Activated naive CD8-positive, alpha-beta T cell treated with anti-CD3 and anti-CD28 coated beads for 36 hours (primary cell): ENCODE data around the gene PIK3CD. TPM values are rescaled to one million over a fixed set of nuclear protein-coding genes. Genes with fewer than 3 reads are reported as not detected.
"Not testable (repeated sequence)": the region's sequence is repeated elsewhere in the genome, so short reads cannot be mapped to it uniquely, and the experiment has no call there.

Experiments
- DNase-seq: peaks from one replicate; pipeline ENCODE4 v3.0.0; 2021
- H3K27ac Mint-ChIP-seq: one replicate; pipeline ENCODE4 v1.8.0; 2022; ENCODE audit warnings: mild to moderate bottlenecking, moderate library complexity, mixed read lengths
- H3K27me3 Mint-ChIP-seq: one replicate; pipeline ENCODE4 v1.8.0; 2022; ENCODE audit warnings: mild to moderate bottlenecking, mixed read lengths
- H3K36me3 Mint-ChIP-seq: one replicate; pipeline ENCODE4 v1.8.0; 2021; ENCODE audit warnings: mild to moderate bottlenecking, mixed read lengths
- H3K4me1 Mint-ChIP-seq: one replicate; pipeline ENCODE4 v1.8.0; 2021; ENCODE audit warnings: mixed read lengths
- H3K4me3 Mint-ChIP-seq: one replicate; pipeline ENCODE4 v1.8.0; 2022; ENCODE audit warnings: mild to moderate bottlenecking, moderate library complexity, mixed read lengths
- H3K9me3 Mint-ChIP-seq: one replicate; pipeline ENCODE4 v1.8.0; 2022; ENCODE audit warnings: mixed read lengths
- total RNA-seq, 2 experiments: library from RNA; stranded (reverse); gene quantifications; one replicate each; pipeline ENCODE4 v1.2.3, GENCODE V29; 2021

PIK3CD gene
- total RNA-seq, 2 experiments from 2014 or later, result 131 to 134 TPM

- H3K36me3 Mint-ChIP-seq, result peaks cover 40% of the 10 kb centered on the region
- H3K4me1 Mint-ChIP-seq, result peaks cover 20% of the 10 kb centered on the region
- no peak for DNase-seq
- no peak overlapping the region for H3K4me3 Mint-ChIP-seq
- H3K27me3 Mint-ChIP-seq, result no peaks in the 10 kb centered on the region
- no peak overlapping the region for H3K27ac Mint-ChIP-seq
- H3K9me3 Mint-ChIP-seq, result no peaks in the 10 kb centered on the region
Measured at GRCh38 chr1:9736241-9736640, 84.7 kb downstream of the PIK3CD start.

DNA sequence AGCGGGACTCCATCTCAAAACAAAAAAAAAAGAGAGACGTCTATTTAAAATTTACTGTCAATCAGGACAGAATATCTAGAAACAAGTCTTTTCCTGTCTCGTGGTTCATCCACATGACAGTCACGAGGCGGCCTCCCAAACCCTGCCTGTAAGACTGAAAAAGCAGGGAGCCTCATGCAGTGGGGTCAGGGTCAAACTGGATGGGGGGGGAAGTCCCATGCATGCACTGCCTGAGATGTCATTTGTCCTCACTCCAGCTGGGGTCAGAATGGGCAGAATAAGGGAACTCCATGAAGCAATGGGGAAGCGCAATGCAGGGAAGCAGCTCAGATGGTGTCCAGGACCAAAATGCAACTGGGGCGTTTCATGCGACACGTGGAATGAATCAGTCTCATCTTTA lies 85.5 kb downstream of the PIK3CD start:
- peak overlapping the region; percentile 8 for H3K27ac Mint-ChIP-seq
- DNase-seq, result no peak
- no peaks in the 10 kb centered on the region for H3K9me3 Mint-ChIP-seq
- peaks cover 34% of the 10 kb centered on the region for H3K36me3 Mint-ChIP-seq
- H3K4me1 Mint-ChIP-seq, result peaks cover 15% of the 10 kb centered on the region
- H3K27me3 Mint-ChIP-seq, result no peaks in the 10 kb centered on the region
- no peak overlapping the region for H3K4me3 Mint-ChIP-seq

DNA sequence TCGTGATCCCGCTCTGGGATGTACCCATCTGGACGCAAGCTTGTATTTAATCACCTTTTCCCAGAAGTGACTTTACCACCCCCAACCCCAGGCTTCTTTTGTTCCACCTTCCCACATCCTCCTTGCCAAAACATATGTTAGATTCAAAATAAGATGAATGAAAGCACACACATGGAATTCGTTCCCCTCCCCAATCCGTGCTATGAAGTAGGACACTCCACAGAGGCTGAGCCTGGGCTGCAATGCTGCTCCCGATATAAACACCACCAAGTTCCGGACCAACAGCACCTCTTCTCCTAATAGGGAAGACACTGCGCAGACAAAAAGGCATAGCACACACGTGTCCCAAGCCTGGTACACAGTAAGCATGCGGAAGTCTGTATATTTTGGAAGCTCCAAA lies 86.1 kb downstream of the PIK3CD start:
- no peaks in the 10 kb centered on the region for H3K9me3 Mint-ChIP-seq
- H3K27ac Mint-ChIP-seq, result no peak overlapping the region
- peaks cover 30% of the 10 kb centered on the region for H3K36me3 Mint-ChIP-seq

GRCh38 chr1:9744106-9744799 lies 92.7 kb downstream of the PIK3CD start:
- Mint-ChIP-seq H3K4me1 (no peaks in the 10 kb centered on the region), H3K27ac (no peak overlapping the region), H3K36me3 (peaks cover 23% of the 10 kb centered on the region), H3K4me3 (no peak overlapping the region), H3K27me3 (no peaks in the 10 kb centered on the region), H3K9me3 (no peaks in the 10 kb centered on the region)
- DNase-seq, result no peak

More for the DNA sequence above, 86.1 kb downstream of the PIK3CD start:
- no peaks in the 10 kb centered on the region for H3K27me3 Mint-ChIP-seq
- no peak overlapping the region for H3K4me3 Mint-ChIP-seq
- DNase-seq, result no peak
- H3K4me1 Mint-ChIP-seq, result peaks cover 9% of the 10 kb centered on the region

DNA sequence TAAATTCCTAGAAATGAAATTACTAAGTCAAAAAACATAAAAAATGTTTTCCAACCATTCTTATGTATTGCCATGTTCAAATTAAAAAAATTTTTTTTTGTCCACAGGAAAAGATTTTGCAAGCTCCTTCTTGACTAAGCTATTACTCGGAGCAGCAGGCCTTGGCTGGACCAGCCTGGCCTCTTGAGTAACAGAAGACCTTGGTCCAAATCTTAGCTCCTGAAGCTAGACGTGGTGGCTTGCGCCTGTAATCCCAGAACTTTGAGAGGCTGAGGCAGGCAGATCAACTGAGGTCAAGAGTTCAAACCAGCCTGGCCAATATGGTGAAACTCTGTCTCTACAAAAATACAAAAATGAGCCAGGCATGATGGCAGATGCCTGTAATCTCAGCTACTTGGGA lies 94.7 kb downstream of the PIK3CD start:
- H3K27me3 Mint-ChIP-seq, result no peaks in the 10 kb centered on the region
- peaks cover 16% of the 10 kb centered on the region for H3K36me3 Mint-ChIP-seq
- H3K4me3 Mint-ChIP-seq, result no peak overlapping the region
- DNase-seq, result no peak
- H3K9me3 Mint-ChIP-seq, result no peaks in the 10 kb centered on the region
- no peak overlapping the region for H3K27ac Mint-ChIP-seq
- H3K4me1 Mint-ChIP-seq, result no peaks in the 10 kb centered on the region

DNA sequence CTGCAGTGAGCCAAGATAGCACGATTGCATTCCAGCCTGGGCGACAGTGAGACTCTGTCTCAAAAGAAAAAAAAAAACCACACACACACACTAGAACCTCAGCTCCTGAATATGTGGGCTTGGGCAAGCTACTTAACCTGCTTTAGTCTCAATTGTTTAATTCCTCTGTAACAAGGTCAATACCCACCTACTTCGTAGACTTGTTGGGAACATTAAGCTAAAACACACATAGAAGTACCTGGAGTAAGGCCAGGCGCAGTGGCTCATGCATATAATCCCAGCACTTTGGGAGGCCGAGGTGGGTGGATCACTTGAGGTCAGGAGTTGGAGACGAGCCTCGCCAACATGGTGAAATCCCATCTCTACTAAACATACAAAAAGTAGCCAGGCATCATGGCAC lies 95.1 kb downstream of the PIK3CD start:
- peaks cover 16% of the 10 kb centered on the region for H3K36me3 Mint-ChIP-seq

DNA sequence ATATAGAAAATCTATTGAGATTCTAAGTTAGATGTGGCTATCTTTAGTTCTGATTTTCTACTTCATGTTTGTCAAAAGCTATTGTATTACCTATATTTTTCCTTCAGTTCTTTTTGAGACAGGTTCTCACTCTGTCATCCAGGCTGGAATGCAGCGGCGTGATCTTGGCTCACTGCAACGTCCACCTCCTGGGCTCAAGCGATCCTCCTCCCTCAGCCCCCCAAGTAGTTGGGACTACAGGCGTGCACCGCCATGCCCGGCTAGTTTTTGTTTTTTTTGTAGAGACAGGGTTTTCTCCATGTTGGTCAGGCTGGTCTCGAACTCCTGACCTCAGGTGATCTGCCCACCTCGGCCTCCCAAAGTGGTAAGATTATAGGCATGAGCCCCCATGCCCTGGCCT lies 96.9 kb downstream of the PIK3CD start:
- not testable (repeated sequence) for H3K9me3 Mint-ChIP-seq, H3K4me1 Mint-ChIP-seq, H3K27me3 Mint-ChIP-seq, H3K27ac Mint-ChIP-seq, DNase-seq, H3K4me3 Mint-ChIP-seq
- H3K36me3 Mint-ChIP-seq, result peaks cover 13% of the 10 kb centered on the region

More for the DNA sequence above, 95.1 kb downstream of the PIK3CD start:
- no peak overlapping the region for H3K27ac Mint-ChIP-seq
- H3K4me1 Mint-ChIP-seq, result no peaks in the 10 kb centered on the region
- H3K4me3 Mint-ChIP-seq, result no peak overlapping the region
- no peaks in the 10 kb centered on the region for H3K27me3 Mint-ChIP-seq
- no peaks in the 10 kb centered on the region for H3K9me3 Mint-ChIP-seq
- DNase-seq, result no peak

DNA sequence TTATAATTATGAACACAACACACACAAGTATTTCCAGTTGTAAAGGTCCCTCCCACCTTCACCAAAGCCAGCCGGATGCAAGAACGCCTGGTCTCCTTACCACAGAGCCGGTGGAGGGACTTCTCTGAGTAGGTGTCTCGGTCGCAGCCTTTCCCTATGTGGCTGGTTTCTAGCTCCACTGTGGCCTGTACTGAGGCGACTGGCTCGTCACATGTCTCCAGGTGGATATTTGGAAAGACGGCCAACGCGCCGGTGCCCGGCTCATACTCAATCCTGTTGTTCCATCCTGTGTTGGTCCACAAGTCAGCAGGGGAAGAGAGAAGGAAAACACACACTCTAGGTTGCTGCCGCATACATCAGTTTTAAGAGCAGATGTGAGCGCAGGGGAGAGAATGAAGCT lies 97.8 kb downstream of the PIK3CD start:
- peaks cover 9% of the 10 kb centered on the region for H3K36me3 Mint-ChIP-seq
- DNase-seq, result no peak
- H3K4me3 Mint-ChIP-seq, result no peak overlapping the region
- H3K27ac Mint-ChIP-seq, result no peak overlapping the region
- H3K9me3 Mint-ChIP-seq, result no peaks in the 10 kb centered on the region
- no peaks in the 10 kb centered on the region for H3K27me3 Mint-ChIP-seq
- peaks cover 4% of the 10 kb centered on the region for H3K4me1 Mint-ChIP-seq

DNA sequence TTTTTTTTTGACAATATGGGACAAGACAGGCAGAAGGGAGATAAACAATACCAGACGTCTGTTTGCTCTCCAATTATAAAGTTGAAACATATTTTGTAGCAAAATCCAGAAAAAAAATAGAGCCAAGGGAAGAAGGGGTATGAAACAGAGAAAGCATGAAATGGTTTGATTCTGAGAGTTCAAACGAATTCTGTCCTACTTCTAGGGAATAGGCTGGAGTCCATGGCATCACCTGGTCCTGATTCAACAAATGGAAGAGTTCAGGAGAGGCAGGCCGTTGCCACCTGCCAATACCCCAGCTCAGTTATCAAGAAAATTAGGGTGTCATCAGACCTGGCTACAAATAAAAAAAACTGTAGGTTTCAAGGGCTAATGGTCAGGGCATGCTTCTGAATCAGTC lies 100.4 kb downstream of the PIK3CD start:
- H3K27me3 Mint-ChIP-seq, result no peaks in the 10 kb centered on the region
- no peaks in the 10 kb centered on the region for H3K9me3 Mint-ChIP-seq
- H3K4me3 Mint-ChIP-seq, result no peak overlapping the region
- H3K27ac Mint-ChIP-seq, result no peak overlapping the region
- peaks cover 9% of the 10 kb centered on the region for H3K36me3 Mint-ChIP-seq
- H3K4me1 Mint-ChIP-seq, result peaks cover 4% of the 10 kb centered on the region
- DNase-seq, result no peak

- H3K27ac Mint-ChIP-seq, result no peak overlapping the region
- peaks cover 4% of the 10 kb centered on the region for H3K4me1 Mint-ChIP-seq
- no peak for DNase-seq
- H3K36me3 Mint-ChIP-seq, result peaks cover 9% of the 10 kb centered on the region
- no peaks in the 10 kb centered on the region for H3K9me3 Mint-ChIP-seq
- no peak overlapping the region for H3K4me3 Mint-ChIP-seq
- no peaks in the 10 kb centered on the region for H3K27me3 Mint-ChIP-seq
Measured at GRCh38 chr1:9753121-9753531, 101.6 kb downstream of the PIK3CD start.

GRCh38 chr1:9755441-9755995 lies 104.0 kb downstream of the PIK3CD start:
- H3K27ac Mint-ChIP-seq, result no peak overlapping the region
- no peaks in the 10 kb centered on the region for H3K9me3 Mint-ChIP-seq
- DNase-seq, result no peak
- H3K4me1 Mint-ChIP-seq, result peaks cover 6% of the 10 kb centered on the region
- no peak overlapping the region for H3K4me3 Mint-ChIP-seq
- peaks cover 2% of the 10 kb centered on the region for H3K36me3 Mint-ChIP-seq
- no peaks in the 10 kb centered on the region for H3K27me3 Mint-ChIP-seq

DNA sequence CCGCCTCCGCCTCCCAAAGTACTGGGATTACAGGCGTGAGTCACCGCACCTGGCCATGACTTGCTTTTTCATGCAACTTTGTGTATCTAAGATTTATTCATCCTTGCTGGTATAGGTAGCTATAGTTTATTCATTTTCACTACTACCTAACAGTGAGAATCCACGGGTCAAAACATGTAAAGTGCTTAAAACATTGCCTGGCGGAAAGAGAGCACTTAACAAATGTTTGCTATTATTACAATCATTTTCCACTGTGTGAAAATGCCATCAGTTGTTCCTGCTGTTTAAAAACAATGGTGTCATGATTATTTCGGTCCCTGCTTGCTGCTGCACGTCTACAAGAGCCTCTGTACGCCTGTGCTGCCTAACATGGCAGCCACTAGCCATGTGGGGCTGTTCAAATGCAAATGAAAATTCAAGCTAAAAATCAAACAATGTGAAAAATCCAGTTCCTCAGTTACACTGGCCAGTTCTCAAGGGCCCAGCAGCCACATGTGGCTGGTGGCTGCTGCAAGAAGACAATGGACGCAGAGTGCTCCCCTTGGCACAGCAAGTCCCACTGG lies 107.1 kb downstream of the PIK3CD start:
- Mint-ChIP-seq H3K4me1 (peaks cover 2% of the 10 kb centered on the region), H3K27me3 (no peaks in the 10 kb centered on the region), H3K4me3 (no peak overlapping the region), H3K27ac (no peak overlapping the region), H3K9me3 (no peaks in the 10 kb centered on the region), H3K36me3 (no peaks in the 10 kb centered on the region)
- no peak for DNase-seq

GRCh38 chr1:9759939-9760338 lies 108.4 kb downstream of the PIK3CD start:
- H3K27ac Mint-ChIP-seq, result no peak overlapping the region
- H3K4me1 Mint-ChIP-seq, result peaks cover 6% of the 10 kb centered on the region
- H3K36me3 Mint-ChIP-seq, result no peaks in the 10 kb centered on the region
- no peak for DNase-seq
- no peaks in the 10 kb centered on the region for H3K9me3 Mint-ChIP-seq
- H3K4me3 Mint-ChIP-seq, result no peak overlapping the region
- no peaks in the 10 kb centered on the region for H3K27me3 Mint-ChIP-seq

DNA sequence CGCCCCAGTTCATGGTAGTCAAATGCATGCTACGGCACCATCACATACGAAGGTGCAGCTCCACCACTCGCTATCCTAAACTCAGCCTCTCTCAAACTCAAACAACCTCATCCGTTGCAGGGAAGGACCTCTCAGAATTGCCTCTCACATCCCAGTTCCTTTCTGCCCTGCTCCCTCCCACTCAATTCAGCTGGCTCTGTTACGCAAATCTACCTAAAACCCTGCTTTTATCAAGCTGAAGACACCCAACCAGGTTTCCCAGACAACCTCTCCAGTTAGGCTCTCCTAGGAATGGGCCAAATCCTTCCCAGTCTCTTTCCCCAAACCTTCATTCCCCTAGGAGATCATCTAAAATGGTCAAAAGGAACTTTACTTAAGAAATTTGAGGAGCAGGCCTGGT lies 109.3 kb downstream of the PIK3CD start:
- Mint-ChIP-seq H3K36me3 (no peaks in the 10 kb centered on the region), H3K27me3 (no peaks in the 10 kb centered on the region), H3K4me3 (no peak overlapping the region), H3K27ac (no peak overlapping the region), H3K9me3 (no peaks in the 10 kb centered on the region), H3K4me1 (peaks cover 6% of the 10 kb centered on the region)
- no peak for DNase-seq

- H3K27me3 Mint-ChIP-seq, result no peaks in the 10 kb centered on the region
- no peaks in the 10 kb centered on the region for H3K36me3 Mint-ChIP-seq
- H3K4me3 Mint-ChIP-seq, result no peak overlapping the region
- no peaks in the 10 kb centered on the region for H3K9me3 Mint-ChIP-seq
- DNase-seq, result no peak
- no peak overlapping the region for H3K27ac Mint-ChIP-seq
- H3K4me1 Mint-ChIP-seq, result peaks cover 6% of the 10 kb centered on the region
Measured at GRCh38 chr1:9761855-9762254, 110.3 kb downstream of the PIK3CD start.

DNA sequence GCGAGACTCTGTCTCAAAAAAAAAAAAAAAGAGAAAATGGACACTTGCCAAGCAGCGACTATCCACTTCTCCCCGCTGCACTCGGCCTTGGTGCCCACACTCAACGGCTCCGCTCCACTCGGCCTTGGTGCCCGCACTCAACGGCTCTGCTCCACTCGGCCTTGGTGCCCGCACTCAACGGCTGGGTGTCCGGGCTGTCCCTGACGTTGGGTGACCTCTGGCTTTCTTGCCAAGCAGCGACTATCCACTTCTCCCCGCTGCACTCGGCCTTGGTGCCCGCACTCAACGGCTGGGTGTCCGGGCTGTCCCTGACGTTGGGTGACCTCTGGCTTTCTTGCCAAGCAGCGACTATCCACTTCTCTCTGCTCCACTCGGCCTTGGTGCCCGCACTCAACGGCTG lies 110.9 kb downstream of the PIK3CD start:
- H3K36me3 Mint-ChIP-seq, H3K4me3 Mint-ChIP-seq, H3K4me1 Mint-ChIP-seq, DNase-seq, H3K27ac Mint-ChIP-seq, H3K27me3 Mint-ChIP-seq, H3K9me3 Mint-ChIP-seq: not testable (repeated sequence)
